Measurements from ENCODE around the gene TBC1D20. TPM values are rescaled to one million over a fixed set of nuclear protein-coding genes. Genes with fewer than 3 reads are reported as not detected.

TBC1D20 gene
- total RNA-seq, 1 experiment from 2014 or later = 32.8 TPM

DNA sequence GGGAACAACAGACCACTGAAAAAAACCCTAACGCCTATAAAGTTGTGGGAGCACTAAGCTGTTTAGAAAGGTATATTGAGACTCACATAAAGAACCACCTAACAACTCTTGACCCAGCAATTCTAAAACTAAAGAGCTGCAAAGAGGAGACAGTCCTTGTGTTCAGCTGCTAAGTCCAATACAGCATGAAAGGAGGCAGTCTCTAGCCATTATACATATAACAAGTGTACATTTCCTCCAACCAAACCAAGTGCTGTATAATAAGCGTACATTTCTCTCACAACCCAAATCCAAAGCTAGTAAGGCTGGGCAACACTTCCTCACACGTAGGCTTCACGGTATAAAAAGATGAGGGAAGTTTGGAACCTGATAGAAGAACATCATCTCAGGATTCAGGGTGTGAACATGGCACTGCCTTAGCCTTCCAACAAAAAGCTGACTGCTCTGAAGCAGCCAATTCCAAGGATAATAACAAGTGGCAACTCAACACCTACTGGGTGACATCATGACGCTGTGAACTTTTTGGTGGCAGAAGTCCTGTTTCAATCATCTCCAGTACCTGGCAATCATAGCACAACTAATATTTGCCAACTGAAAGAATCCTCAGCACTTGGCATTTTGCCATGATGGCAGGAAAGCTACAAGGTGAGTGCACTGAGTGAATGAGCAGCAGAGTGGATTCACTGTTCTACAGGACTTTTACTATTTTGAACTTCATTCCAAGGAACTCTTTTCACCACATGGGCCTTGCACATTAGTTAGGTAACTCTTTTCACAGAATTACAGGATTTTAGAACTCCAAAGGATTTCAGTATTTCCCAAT lies 16.6 kb downstream of the TBC1D20 start:
- Histone ChIP-seq H3K9me2 (ENCODE audit: insufficient read depth) (no peaks in the 10 kb centered on the region), H2AFZ (no peak overlapping the region), H4K20me1 (ENCODE audit: insufficient read depth) (peaks cover 35% of the 10 kb centered on the region), H3K4me1 (replicated peaks; ENCODE audit: insufficient read depth) (peaks cover 12% of the 10 kb centered on the region), H3K27me3 (ENCODE audit: insufficient read depth, low read depth) (no peaks in the 10 kb centered on the region), H3K79me2 (ENCODE audit: low read depth) (peaks cover 18% of the 10 kb centered on the region), H3K9me3 (ENCODE audit: insufficient read depth, low read depth) (no peaks in the 10 kb centered on the region), H3K27ac (peak overlapping the region; percentile 13; the same call in 1 of the 2 replicates), H3K36me3 (ENCODE audit: low read depth) (peaks cover 23% of the 10 kb centered on the region), H3F3A (ENCODE audit: insufficient read depth, low read depth) (peaks cover 6% of the 10 kb centered on the region; the same call in 1 of the 2 replicates), H3K4me2 (no peak overlapping the region), H3K4me3 (no peak overlapping the region)
- ChIA-PET CTCF (interaction anchor here (0.6 to 0.7 kb wide), 3 partner anchors 14 to 323 kb away, joined by 3 to 4 read pairs (median 4); partner anchors contain the start of gene SLC52A3), POLR2A (ENCODE audit: unreplicated experiment) (interaction anchor here (0.6 kb wide), 1 partner anchor 14 kb away, joined by 3 read pairs; no protein-coding TSS in a partner anchor)
- BruUV-seq (replicated peaks) = no TSS peak
- intact Hi-C loops (cut with micrococcal nuclease; ENCODE audit: unreplicated experiment) = no loop called here
- TF ChIP-seq CTCF (conservative IDR thresholded peaks at IDR 0.05) = no peak
- no peak for TF ChIP-seq EZH2 (IDR thresholded peaks at IDR 0.05; ENCODE audit: low read depth)
- no peak for DNase-seq

DNA sequence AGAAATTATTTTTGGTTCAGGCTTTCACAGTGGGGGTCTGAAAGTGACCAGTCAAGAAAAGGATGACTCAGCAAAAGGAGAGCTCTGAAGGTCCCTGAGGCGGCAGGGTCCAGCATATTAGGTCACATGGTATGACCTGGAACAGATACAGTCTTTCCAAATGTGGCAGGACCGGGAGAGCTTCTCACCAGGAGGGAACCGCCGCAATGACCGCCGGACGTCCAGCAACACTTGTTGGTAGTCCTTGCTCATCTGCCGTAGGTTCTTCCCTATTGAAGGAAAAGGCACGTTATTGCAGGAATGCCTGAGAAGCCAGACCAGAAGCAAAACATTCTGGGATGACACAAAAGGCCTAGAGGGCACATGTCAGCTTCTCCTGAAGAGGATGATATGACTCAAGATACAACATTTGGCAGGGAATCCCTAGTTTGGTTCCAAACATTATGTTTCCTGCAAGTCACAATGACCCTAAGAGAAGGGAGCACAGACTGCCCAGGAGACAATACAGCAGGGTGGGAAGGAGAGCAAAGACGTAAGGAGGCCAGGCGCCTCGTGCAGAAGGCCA lies 17.4 kb downstream of the TBC1D20 start:
- peaks cover 28% of the 10 kb centered on the region for H4K20me1 ChIP-seq (ENCODE audit: insufficient read depth)
- H3K79me2 ChIP-seq (ENCODE audit: low read depth) = peaks cover 11% of the 10 kb centered on the region
- H3K27ac ChIP-seq = peak overlapping the region; percentile 13; the same call in 1 of the 2 replicates
- CTCF ChIA-PET = interaction anchor here (0.7 kb wide), 1 partner anchor 323 kb away, joined by 4 read pairs; the partner anchor contains the start of gene SLC52A3
- peaks cover 6% of the 10 kb centered on the region; the same call in 1 of the 2 replicates for H3F3A ChIP-seq (ENCODE audit: insufficient read depth, low read depth)
- no peak overlapping the region for H3K4me3 ChIP-seq
- H3K4me2 ChIP-seq = no peak overlapping the region
- no peaks in the 10 kb centered on the region for H3K9me2 ChIP-seq (ENCODE audit: insufficient read depth)
- no peak for TF ChIP-seq EZH2 (IDR thresholded peaks at IDR 0.05; ENCODE audit: low read depth)
- TF ChIP-seq CTCF (conservative IDR thresholded peaks at IDR 0.05) = no peak
- H2AFZ ChIP-seq = no peak overlapping the region
- peaks cover 26% of the 10 kb centered on the region for H3K36me3 ChIP-seq (ENCODE audit: low read depth)
- H3K9me3 ChIP-seq (ENCODE audit: insufficient read depth, low read depth) = no peaks in the 10 kb centered on the region
- POLR2A ChIA-PET (ENCODE audit: unreplicated experiment) = no interaction called here
- H3K27me3 ChIP-seq (ENCODE audit: insufficient read depth, low read depth) = no peaks in the 10 kb centered on the region
- intact Hi-C loops (cut with micrococcal nuclease; ENCODE audit: unreplicated experiment) = no loop called here
- DNase-seq = no peak
- peaks cover 12% of the 10 kb centered on the region for H3K4me1 ChIP-seq (replicated peaks; ENCODE audit: insufficient read depth)
- no TSS peak for BruUV-seq (replicated peaks)

- Histone ChIP-seq H4K20me1 (ENCODE audit: insufficient read depth) (peaks cover 20% of the 10 kb centered on the region), H3K4me2 (no peak overlapping the region), H3K4me1 (replicated peaks; ENCODE audit: insufficient read depth) (peaks cover 12% of the 10 kb centered on the region), H3K27me3 (ENCODE audit: insufficient read depth, low read depth) (no peaks in the 10 kb centered on the region), H3F3A (ENCODE audit: insufficient read depth, low read depth) (peaks cover 6% of the 10 kb centered on the region; the same call in 1 of the 2 replicates), H3K9me2 (ENCODE audit: insufficient read depth) (no peaks in the 10 kb centered on the region), H3K79me2 (ENCODE audit: low read depth) (peaks cover 5% of the 10 kb centered on the region; the same call in 1 of the 2 replicates), H2AFZ (no peak overlapping the region), H3K27ac (no peak overlapping the region), H3K4me3 (no peak overlapping the region), H3K9me3 (ENCODE audit: insufficient read depth, low read depth) (no peaks in the 10 kb centered on the region), H3K36me3 (ENCODE audit: low read depth) (peaks cover 35% of the 10 kb centered on the region)
- no peak for TF ChIP-seq CTCF (conservative IDR thresholded peaks at IDR 0.05)
- TF ChIP-seq EZH2 (IDR thresholded peaks at IDR 0.05; ENCODE audit: low read depth) = no peak
- POLR2A ChIA-PET (ENCODE audit: unreplicated experiment) = no interaction called here
- TSS peak; percentile 8 for BruUV-seq (replicated peaks)
- intact Hi-C loops (cut with micrococcal nuclease; ENCODE audit: unreplicated experiment) = no loop called here
- DNase-seq = no peak
- CTCF ChIA-PET = interaction anchor here (0.6 kb wide), 1 partner anchor 78 kb away, joined by 7 read pairs; no protein-coding TSS in a partner anchor
Measured at GRCh38 chr20:444117-444516, 18.2 kb downstream of the TBC1D20 start.
